Activated B cell treated with CpG ODN at 0.5 μM for 24 hours (primary cell): ENCODE data around the gene HMGXB4. TPM values are rescaled to one million over a fixed set of nuclear protein-coding genes. Genes with fewer than 3 reads are reported as not detected.

Source experiments
- ATAC-seq: fragments of 200-7000 bp; cut with Tn5 transposase; one replicate; pipeline ENCODE4 v1.10.0; 2021; ENCODE audit warnings: low read depth, mild to moderate bottlenecking, moderate library complexity
- CTCF ChIA-PET: fragments of 350-600 bp; sonication (Branson Sonifier 250); formaldehyde crosslinking; loops from one replicate; lab custom pipeline; 2021; ENCODE audit warnings: antibody characterized with exemption; lab: Charles Lee
- POLR2A ChIA-PET: fragments of 350-600 bp; sonication (Branson Sonifier 250); formaldehyde crosslinking; loops from one replicate; lab custom pipeline; 2021; ENCODE audit warnings: antibody characterized with exemption; lab: Charles Lee
- DNase-seq: peaks from one replicate; pipeline ENCODE4 v3.0.0; 2022
- H3K27ac Mint-ChIP-seq: one replicate; pipeline ENCODE4 v1.8.0; 2020; ENCODE audit warnings: mixed read lengths
- H3K27me3 Mint-ChIP-seq: one replicate; pipeline ENCODE4 v1.8.0; 2021; ENCODE audit warnings: mixed read lengths
- H3K36me3 Mint-ChIP-seq: one replicate; pipeline ENCODE4 v1.8.0; 2021; ENCODE audit warnings: low read depth, mixed read lengths
- H3K4me1 Mint-ChIP-seq: one replicate; pipeline ENCODE4 v1.8.0; 2021; ENCODE audit warnings: mixed read lengths
- H3K4me3 Mint-ChIP-seq: one replicate; pipeline ENCODE4 v1.8.0; 2020; ENCODE audit warnings: mild to moderate bottlenecking, mixed read lengths
- H3K9me3 Mint-ChIP-seq: one replicate; pipeline ENCODE4 v1.8.0; 2020; ENCODE audit warnings: mixed read lengths
- intact Hi-C: fragments of 100-400 bp; cut with micrococcal nuclease; formaldehyde crosslinking; loops from one replicate; pipeline ENCODE4 v1.15.1; 2024
- total RNA-seq: library from RNA; stranded (reverse); gene quantifications from 2 replicates; pipeline ENCODE4 v1.2.3, GENCODE V29; 2022
- TF ChIP-seq, protein P1 (sequence below): fragments of 200-600 bp; IDR thresholded peaks from one replicate; pipeline ENCODE4 v1.8.0; 2022; ENCODE audit warnings: antibody characterized with exemption, mild to moderate bottlenecking

HMGXB4 gene
- total RNA-seq, 1 donor from 2014 or later, result 24.8 TPM

- ATAC-seq (no peak), DNase-seq (no peak)
- TF ChIP-seq, protein P1, sequence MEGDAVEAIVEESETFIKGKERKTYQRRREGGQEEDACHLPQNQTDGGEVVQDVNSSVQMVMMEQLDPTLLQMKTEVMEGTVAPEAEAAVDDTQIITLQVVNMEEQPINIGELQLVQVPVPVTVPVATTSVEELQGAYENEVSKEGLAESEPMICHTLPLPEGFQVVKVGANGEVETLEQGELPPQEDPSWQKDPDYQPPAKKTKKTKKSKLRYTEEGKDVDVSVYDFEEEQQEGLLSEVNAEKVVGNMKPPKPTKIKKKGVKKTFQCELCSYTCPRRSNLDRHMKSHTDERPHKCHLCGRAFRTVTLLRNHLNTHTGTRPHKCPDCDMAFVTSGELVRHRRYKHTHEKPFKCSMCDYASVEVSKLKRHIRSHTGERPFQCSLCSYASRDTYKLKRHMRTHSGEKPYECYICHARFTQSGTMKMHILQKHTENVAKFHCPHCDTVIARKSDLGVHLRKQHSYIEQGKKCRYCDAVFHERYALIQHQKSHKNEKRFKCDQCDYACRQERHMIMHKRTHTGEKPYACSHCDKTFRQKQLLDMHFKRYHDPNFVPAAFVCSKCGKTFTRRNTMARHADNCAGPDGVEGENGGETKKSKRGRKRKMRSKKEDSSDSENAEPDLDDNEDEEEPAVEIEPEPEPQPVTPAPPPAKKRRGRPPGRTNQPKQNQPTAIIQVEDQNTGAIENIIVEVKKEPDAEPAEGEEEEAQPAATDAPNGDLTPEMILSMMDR, result no peak
- Mint-ChIP-seq H3K27me3 (no peaks in the 10 kb centered on the region), H3K4me3 (no peak overlapping the region), H3K9me3 (no peaks in the 10 kb centered on the region), H3K36me3 (peaks cover 59% of the 10 kb centered on the region), H3K27ac (no peak overlapping the region), H3K4me1 (peaks cover 25% of the 10 kb centered on the region)
- ChIA-PET CTCF (no interaction called here), POLR2A (interaction anchor here (1.4 kb wide), 1 partner anchor 77 kb away, joined by 5 read pairs; no protein-coding TSS in a partner anchor)
- intact Hi-C loops, result no loop called here
Observed at GRCh38 chr22:35333220-35333619, 75.9 kb downstream of the HMGXB4 start.

DNA sequence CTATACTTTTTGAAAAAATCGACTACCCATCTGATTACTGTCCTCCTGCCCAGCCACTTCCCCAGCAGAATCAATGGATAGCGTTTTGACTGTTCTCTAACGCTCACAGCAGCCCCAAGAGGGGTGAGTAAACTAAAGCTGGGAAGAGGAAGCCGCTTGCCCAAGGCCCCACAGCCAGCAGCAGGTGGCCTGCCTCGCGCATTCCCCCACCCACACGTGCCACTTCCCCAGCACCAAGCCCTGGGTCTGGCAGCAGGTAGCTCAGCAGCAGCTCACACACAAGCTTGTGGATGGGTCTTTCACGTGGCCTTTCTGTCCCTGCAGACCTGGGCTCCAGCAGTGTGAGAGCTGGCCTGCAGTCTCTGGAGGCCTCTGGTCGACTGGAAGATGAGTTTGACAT, 76.7 kb downstream of the HMGXB4 start:
- Mint-ChIP-seq H3K4me3 (no peak overlapping the region), H3K27me3 (no peaks in the 10 kb centered on the region), H3K36me3 (peaks cover 60% of the 10 kb centered on the region), H3K27ac (peak overlapping the region; percentile 46), H3K9me3 (no peaks in the 10 kb centered on the region), H3K4me1 (peaks cover 25% of the 10 kb centered on the region)
- POLR2A ChIA-PET, result interaction anchor here (1.2 to 1.4 kb wide), 2 partner anchors 15 to 76 kb away, joined by 3 to 5 read pairs; no protein-coding TSS in a partner anchor
- no peak for DNase-seq
- intact Hi-C loops, result no loop called here
- CTCF ChIA-PET, result no interaction called here
- ATAC-seq, result peak; percentile 72
- TF ChIP-seq, protein P1, result no peak

- H3K36me3 Mint-ChIP-seq, result peaks cover 65% of the 10 kb centered on the region
- H3K4me1 Mint-ChIP-seq, result peaks cover 12% of the 10 kb centered on the region
- intact Hi-C loops, result no loop called here
- no peaks in the 10 kb centered on the region for H3K27me3 Mint-ChIP-seq
- ChIA-PET CTCF (no interaction called here), POLR2A (interaction anchor here (0.8 kb wide), 1 partner anchor 25 kb away, joined by 3 read pairs; no protein-coding TSS in a partner anchor)
- ATAC-seq, result no peak
- DNase-seq, result no peak
- TF ChIP-seq, protein P1, result no peak
- H3K9me3 Mint-ChIP-seq, result no peaks in the 10 kb centered on the region
- H3K4me3 Mint-ChIP-seq, result no peak overlapping the region
- no peak overlapping the region for H3K27ac Mint-ChIP-seq
Observed at GRCh38 chr22:35335468-35335867, 78.2 kb downstream of the HMGXB4 start.

DNA sequence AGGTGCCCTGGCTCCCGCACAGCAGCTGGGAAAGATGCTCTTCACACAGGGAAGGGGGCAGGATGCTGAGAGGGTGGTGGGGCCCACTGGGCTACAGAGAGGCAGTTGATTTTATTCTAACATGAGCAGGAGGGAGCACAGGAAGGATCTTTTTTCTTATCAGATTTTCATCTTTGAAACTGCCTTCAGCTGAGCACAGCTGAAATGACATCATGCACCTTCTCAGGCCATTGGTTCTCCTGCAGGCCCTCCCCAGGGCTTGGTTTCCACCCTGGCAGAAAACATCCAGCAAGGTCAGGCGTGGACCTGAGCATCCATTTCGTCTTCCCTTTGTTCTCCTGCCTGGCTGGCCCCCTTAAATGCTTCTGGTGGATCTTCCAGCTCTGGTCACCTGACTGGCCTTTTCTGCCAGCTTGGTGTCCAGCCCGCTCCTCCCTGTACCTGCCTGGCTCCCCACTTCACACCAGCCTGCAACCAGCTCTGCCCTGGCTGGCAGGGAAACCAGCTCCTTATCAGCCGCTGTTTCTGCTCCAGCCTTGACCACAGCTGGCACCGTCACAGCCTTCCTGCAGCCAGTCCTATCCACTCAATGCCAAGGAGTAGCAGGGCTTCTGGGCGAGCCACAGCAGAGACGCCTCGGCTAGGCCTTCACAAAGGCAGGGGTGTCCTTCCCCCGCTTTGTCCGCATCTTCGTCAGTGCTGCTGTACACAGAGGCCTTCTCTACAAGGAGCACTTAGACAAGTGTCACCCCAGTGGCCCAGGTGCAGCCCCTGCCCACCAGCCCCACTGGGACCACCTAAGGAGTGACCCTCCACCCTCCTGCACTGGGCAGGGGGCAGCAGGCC, 78.9 kb downstream of the HMGXB4 start:
- DNase-seq, result no peak
- intact Hi-C loops, result no loop called here
- no peaks in the 10 kb centered on the region for H3K27me3 Mint-ChIP-seq
- ChIA-PET CTCF (no interaction called here), POLR2A (interaction anchor here (0.8 kb wide), 1 partner anchor 24 kb away, joined by 3 read pairs; no protein-coding TSS in a partner anchor)
- H3K9me3 Mint-ChIP-seq, result no peaks in the 10 kb centered on the region
- no peak for ATAC-seq
- TF ChIP-seq, protein P1, result no peak
- H3K27ac Mint-ChIP-seq, result no peak overlapping the region
- peaks cover 67% of the 10 kb centered on the region for H3K36me3 Mint-ChIP-seq
- no peak overlapping the region for H3K4me3 Mint-ChIP-seq
- H3K4me1 Mint-ChIP-seq, result peaks cover 13% of the 10 kb centered on the region

- Mint-ChIP-seq H3K4me3 (no peak overlapping the region), H3K27ac (no peak overlapping the region), H3K4me1 (peaks cover 18% of the 10 kb centered on the region), H3K9me3 (no peaks in the 10 kb centered on the region), H3K36me3 (peaks cover 55% of the 10 kb centered on the region), H3K27me3 (no peaks in the 10 kb centered on the region)
- POLR2A ChIA-PET, result interaction anchor here (0.6 kb wide), 1 partner anchor 659 kb away, joined by 3 read pairs; no protein-coding TSS in a partner anchor
- ATAC-seq, result peak; percentile 46
- TF ChIP-seq, protein P1, result no peak
- CTCF ChIA-PET, result no interaction called here
- no peak for DNase-seq
- intact Hi-C loops, result no loop called here
Observed at GRCh38 chr22:35337932-35338331, 80.6 kb downstream of the HMGXB4 start.
